Gastroesophageal sphincter (tissue), 4 donors: ENCODE measurements around the gene PLAAT2. TPM values are rescaled to one million over a fixed set of nuclear protein-coding genes. Genes with fewer than 3 reads are reported as not detected.

Experiments
- ATAC-seq: fragments of 150-250 bp; one replicate; pipeline ENCODE4 v1.9.1; 2016; ENCODE audit warnings: mild to moderate bottlenecking, moderate library complexity
- H3K27ac ChIP-seq, 4 donors: fragments of 200-600 bp; sonication (generic) in 3 of 4; 1 replicate in 3 of 4; 2 replicates in 1 of 4; pipeline ENCODE4 v1.5.1; 2016 to 2019
- H3K27me3 ChIP-seq: fragments of 200-600 bp; sonication (generic); one replicate; pipeline ENCODE4 v1.5.1; 2019
- H3K36me3 ChIP-seq, 2 donors: fragments of 200-600 bp; sonication (generic); one replicate each; pipeline ENCODE4 v1.5.1; 2019; ENCODE audit warnings: control low read depth in 1 of 2
- H3K4me1 ChIP-seq, 3 donors: fragments of 200-600 bp; sonication (generic); 1 replicate in 2 of 3; 2 replicates in 1 of 3; pipeline ENCODE4 v1.5.1; 2016 to 2019; ENCODE audit warnings: control low read depth in 2 of 3
- H3K4me3 ChIP-seq, 2 donors: fragments of 200-600 bp; sonication (generic); one replicate each; pipeline ENCODE4 v1.5.1; 2019; ENCODE audit warnings: mild to moderate bottlenecking in 1 of 2, moderate library complexity in 1 of 2
- H3K9me3 ChIP-seq, 3 donors: fragments of 200-600 bp; sonication (generic); one replicate each; pipeline ENCODE4 v1.5.1; 2017 to 2019; ENCODE audit warnings: control low read depth in 2 of 3
- EP300 ChIP-seq: sonication (generic); formaldehyde crosslinking; IDR thresholded peaks from one replicate; pipeline ENCODE4 v1.6.1; 2017; ENCODE audit warnings: antibody characterized with exemption, mild to moderate bottlenecking
- POLR2A ChIP-seq, 2 donors: fragments of 450-650 bp; IDR thresholded peaks; one replicate each; pipeline ENCODE4 v1.6.1; 2017; ENCODE audit warnings: antibody characterized with exemption in 2 of 2, mild to moderate bottlenecking in 2 of 2, moderate library complexity in 1 of 2
- POLR2AphosphoS5 ChIP-seq: sonication (generic); formaldehyde crosslinking; IDR thresholded peaks from one replicate; pipeline ENCODE4 v1.6.1; 2017; ENCODE audit warnings: antibody characterized with exemption
- WGBS, 2 donors: methylation state at CpG; one replicate each; pipeline ENCODE4 v1.1.5; 2018; ENCODE audit warnings: low coverage in 1 of 2; 5-methylcytosine and 5-hydroxymethylcytosine counted together
- total RNA-seq, 4 donors: library from RNA; depleted of rRNA; stranded (reverse); fragments of >200 nt; gene quantifications; one replicate each; pipeline ENCODE4 v1.1.0, GENCODE V29; 2016
- TF ChIP-seq, protein P1 (sequence below), 4 experiments: fragments of 200-600 bp in 2 of 4; fragments of 450-650 bp in 2 of 4; sonication (generic) in 1 of 4; IDR thresholded peaks; one replicate each; pipeline ENCODE4 v1.5.1; 2017 to 2019; ENCODE audit warnings: antibody characterized with exemption in 4 of 4, mild to moderate bottlenecking in 2 of 4, moderate library complexity in 2 of 4

PLAAT2 gene
- total RNA-seq, 4 donors from 2014 or later: not detected

DNA sequence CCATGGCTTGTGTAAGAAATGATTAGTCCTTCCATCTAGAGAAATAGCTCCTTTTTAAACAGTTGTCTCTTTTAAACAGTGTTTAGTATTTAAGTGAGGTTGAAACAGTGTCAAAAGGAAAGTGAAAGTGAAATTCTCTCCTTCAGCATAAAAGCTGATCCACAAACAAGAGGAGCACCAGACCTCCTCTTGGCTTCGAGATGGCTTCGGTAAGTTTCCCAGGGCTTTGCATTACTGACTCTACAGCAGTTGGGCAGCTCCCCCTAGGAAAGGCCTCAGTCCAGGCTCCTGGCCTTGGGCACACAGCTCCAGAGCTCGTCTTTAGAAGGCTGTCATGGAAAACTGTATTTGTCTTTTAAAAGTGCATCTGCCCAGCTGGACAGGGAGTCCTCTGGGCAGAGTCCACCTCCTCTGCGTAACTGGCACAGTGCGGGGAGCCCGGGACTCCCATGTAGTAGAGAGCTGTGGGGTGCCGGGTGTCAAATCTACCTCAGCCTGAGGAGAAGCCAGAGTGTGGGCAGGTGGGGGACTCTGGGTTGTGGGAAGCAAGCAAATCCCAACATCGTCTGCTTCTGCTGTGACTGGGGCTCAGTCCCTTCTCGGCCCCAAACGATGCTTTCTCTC lies 26.4 kb downstream of the PLAAT2 start, which contains the start of gene PLAAT4:
PLAAT4 (plus strand) TSS at position 140 of the 624 bp plus-strand sequence; CDS start at position 201, 61 bp downstream.
- Histone ChIP-seq H3K36me3 (peaks cover 0 to 17% of the 10 kb centered on the region in 2 donors), H3K4me1 (peaks cover 6 to 44% (median 18%) of the 10 kb centered on the region in 3 donors), H3K9me3 (no peaks in the 10 kb centered on the region), H3K27me3 (no peaks in the 10 kb centered on the region), H3K27ac (peak within 1 kb of the TSS; percentile 75 to 96 (median 90)), H3K4me3 (peak within 1 kb of the TSS; percentile 29 to 54)
- 0 to 6% methylated on average over 2 to 6 of the region's 10 CpGs for WGBS, 2 donors
- no peak for TF ChIP-seq POLR2A (IDR thresholded peaks at IDR 0.05)
- TF ChIP-seq POLR2AphosphoS5: peak; percentile 48
- TF ChIP-seq, protein P1, sequence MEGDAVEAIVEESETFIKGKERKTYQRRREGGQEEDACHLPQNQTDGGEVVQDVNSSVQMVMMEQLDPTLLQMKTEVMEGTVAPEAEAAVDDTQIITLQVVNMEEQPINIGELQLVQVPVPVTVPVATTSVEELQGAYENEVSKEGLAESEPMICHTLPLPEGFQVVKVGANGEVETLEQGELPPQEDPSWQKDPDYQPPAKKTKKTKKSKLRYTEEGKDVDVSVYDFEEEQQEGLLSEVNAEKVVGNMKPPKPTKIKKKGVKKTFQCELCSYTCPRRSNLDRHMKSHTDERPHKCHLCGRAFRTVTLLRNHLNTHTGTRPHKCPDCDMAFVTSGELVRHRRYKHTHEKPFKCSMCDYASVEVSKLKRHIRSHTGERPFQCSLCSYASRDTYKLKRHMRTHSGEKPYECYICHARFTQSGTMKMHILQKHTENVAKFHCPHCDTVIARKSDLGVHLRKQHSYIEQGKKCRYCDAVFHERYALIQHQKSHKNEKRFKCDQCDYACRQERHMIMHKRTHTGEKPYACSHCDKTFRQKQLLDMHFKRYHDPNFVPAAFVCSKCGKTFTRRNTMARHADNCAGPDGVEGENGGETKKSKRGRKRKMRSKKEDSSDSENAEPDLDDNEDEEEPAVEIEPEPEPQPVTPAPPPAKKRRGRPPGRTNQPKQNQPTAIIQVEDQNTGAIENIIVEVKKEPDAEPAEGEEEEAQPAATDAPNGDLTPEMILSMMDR (IDR thresholded peaks at IDR 0.05): peak in 1 of 4 experiments; percentile 28
- TF ChIP-seq EP300: no peak
- ATAC-seq: peak; percentile 32

DNA sequence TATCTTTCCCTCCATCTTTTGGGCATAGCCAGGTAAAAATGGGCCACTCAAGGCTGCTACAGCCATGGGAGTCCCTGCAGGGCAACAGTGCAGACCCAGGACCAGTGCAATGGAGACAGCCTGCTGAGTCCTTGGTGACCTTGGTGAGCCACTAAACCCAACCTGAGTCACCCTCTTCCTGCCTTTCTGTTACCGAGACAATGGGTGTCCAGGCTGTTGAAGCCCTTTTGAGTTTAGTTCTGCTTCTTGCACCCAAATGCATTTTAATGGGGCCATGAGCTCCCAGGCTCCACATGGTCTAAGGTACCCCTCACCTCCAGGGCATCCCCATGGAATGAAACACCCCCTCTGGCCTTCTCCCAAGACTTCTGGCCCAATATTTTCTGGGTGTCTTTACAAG lies 27.4 kb downstream of the PLAAT2 start:
- Histone ChIP-seq H3K27ac (peak overlapping the region; percentile 75 to 96 (median 90)), H3K4me3 (no peak overlapping the region), H3K36me3 (peaks cover 0 to 17% of the 10 kb centered on the region in 2 donors), H3K4me1 (peaks cover 6 to 51% (median 18%) of the 10 kb centered on the region in 3 donors), H3K27me3 (no peaks in the 10 kb centered on the region), H3K9me3 (no peaks in the 10 kb centered on the region)
- TF ChIP-seq, protein P1 (IDR thresholded peaks at IDR 0.05): no peak
- WGBS, 2 donors: 80% methylated on average over 1 of the region's 1 CpG; no CpG with 5 or more reads in 1 of the 2 donors
- no peak for ATAC-seq

GRCh38 chr11:63534895-63535461 lies 28.2 kb downstream of the PLAAT2 start:
- TF ChIP-seq POLR2AphosphoS5: no peak
- TF ChIP-seq EP300: no peak
- TF ChIP-seq, protein P1 (IDR thresholded peaks at IDR 0.05): no peak
- TF ChIP-seq POLR2A (IDR thresholded peaks at IDR 0.05): no peak
- Histone ChIP-seq H3K27me3 (no peaks in the 10 kb centered on the region), H3K27ac (peak overlapping the region in 1 of 4 donors; percentile 90), H3K4me1 (peaks cover 6 to 51% (median 18%) of the 10 kb centered on the region in 3 donors), H3K36me3 (peaks cover 0 to 9% of the 10 kb centered on the region in 2 donors), H3K9me3 (no peaks in the 10 kb centered on the region), H3K4me3 (no peak overlapping the region)
- WGBS, 2 donors: 80 to 90% methylated on average over 1 to 4 of the region's 5 CpGs
- ATAC-seq: no peak

GRCh38 chr11:63534076-63534475 lies 29.1 kb downstream of the PLAAT2 start:
- Histone ChIP-seq H3K4me1 (peaks cover 6 to 44% (median 18%) of the 10 kb centered on the region in 3 donors), H3K36me3 (peaks cover 0 to under 1% of the 10 kb centered on the region in 2 donors), H3K27ac (no peak overlapping the region), H3K4me3 (no peak overlapping the region), H3K9me3 (no peaks in the 10 kb centered on the region), H3K27me3 (no peaks in the 10 kb centered on the region)
- no peak for TF ChIP-seq POLR2AphosphoS5
- TF ChIP-seq EP300: no peak
- TF ChIP-seq, protein P1 (IDR thresholded peaks at IDR 0.05): no peak
- no peak for TF ChIP-seq POLR2A (IDR thresholded peaks at IDR 0.05)
- ATAC-seq: no peak
- WGBS, 2 donors: 83 to 91% methylated on average over 2 to 3 of the region's 3 CpGs
